HG02852 (cell line): ENCODE data around the gene WDR1.
"Not testable (repeated sequence)": the region's sequence is repeated elsewhere in the genome, so short reads cannot be mapped to it uniquely, and the experiment has no call there.

ENCODE experiments used
- ATAC-seq: cut with Tn5 transposase; IDR thresholded peaks from one replicate; pipeline ENCODE4 v1.9.1; 2021; ENCODE audit warnings: mild to moderate bottlenecking, moderate library complexity; ENCODE audit not compliant: unreplicated experiment

Gene WDR1

DNA sequence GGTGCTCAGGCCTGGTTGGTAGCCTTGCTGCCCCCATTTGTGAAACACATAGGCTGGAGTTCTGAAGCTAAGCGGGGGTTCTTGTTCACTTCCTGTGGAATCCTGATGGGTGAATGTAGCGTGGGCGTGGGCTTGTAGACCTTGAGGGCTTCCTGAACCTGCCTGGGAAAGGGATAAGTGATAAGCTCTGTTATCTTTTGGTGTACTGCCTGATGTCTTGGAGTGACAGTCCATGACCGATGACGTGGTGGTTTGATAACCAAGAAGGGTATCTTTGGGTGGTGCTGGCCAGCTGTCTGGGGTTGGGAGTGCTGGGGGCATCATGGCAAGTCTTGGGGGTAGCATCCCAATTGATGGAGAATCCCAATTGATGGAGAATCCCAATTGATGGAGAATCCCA lies 17.5 kb upstream of the WDR1 start:
- ATAC-seq: no peak

- ATAC-seq: no peak
Measured at GRCh38 chr4:10131202-10131601, 14.6 kb upstream of the WDR1 start.

DNA sequence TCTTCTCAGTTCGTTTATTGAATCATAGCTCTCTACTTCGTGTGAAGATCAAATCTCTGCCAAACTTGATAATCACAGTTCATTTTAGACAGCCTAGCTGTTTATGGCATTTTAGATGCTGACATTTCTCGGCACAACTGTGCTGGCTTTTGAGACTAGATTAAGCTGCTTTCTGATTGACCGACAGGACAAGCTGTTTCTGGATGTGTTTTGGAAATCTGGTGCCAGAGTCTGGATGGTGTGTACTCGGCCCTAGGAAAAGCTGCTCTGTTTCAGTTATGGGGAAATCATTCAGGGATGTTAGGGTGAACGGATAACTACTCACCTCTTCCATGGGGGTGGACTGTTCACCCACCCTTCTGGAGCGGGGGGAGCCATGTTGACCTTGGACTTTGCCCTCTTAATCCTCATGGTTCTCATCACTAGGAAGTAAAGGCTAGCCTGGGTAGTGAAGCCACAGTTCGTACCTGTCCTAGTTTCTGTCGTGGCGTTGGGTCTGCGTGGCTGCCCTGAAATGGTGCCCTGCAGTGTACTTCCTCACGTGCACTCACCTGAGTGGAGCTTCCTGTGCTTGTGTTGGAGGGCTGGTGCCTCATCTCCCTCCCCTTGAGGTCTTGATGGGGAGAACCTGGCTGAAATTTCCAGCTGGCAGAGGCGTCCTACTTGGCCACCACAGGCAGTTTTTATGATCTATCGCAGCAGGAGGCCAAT lies 13.7 kb upstream of the WDR1 start:
- no peak for ATAC-seq

DNA sequence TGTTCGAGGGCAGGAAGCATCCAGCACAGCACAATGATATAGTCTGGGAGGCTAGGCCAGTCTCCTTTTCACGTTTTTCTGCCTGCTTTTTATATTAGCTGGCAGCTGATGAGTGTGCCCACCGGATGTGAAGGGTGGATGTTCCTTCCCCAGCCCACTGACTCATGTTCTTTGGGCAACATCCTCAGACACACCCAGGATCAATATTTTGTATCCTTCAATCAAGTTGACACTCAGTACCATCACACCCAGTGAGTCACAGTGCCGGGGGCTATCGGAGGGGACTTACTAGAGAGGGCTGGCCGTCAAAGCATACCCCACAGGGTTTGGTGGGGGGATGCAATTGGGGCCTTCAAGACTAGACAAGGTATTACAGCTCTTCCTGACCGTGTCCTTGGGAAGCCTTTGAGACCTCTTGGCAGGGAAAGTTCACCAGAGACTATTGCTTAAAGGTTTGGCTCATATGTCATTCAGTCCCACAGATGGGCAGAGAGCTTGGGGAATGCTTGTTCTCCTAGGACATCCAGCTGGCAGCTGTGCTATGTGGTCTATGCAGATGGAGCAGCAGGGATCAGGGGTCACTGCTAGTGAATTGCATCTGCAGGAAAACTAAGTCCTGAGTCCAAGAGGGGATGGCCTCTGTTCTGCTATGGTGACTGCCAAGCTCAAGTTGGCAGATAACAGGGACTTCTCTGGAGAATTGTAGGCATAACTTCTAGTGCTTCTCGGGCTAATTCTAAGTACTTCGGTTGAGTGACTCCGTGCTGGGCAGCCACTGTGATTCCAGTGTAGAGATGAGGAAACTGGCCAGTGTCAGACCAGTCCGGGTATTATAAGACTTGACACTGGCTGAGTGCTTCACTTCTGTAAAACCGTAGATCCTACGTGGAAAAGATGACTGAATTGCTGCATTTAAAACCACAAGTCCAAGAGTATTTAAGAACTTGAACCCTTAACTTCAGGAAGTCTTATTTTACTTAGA lies 12.9 kb upstream of the WDR1 start:
- ATAC-seq: no peak

- no peak for ATAC-seq
Measured at GRCh38 chr4:10128761-10129160, 12.2 kb upstream of the WDR1 start.

GRCh38 chr4:10127531-10127930 lies 10.9 kb upstream of the WDR1 start:
- not testable (repeated sequence) for ATAC-seq

DNA sequence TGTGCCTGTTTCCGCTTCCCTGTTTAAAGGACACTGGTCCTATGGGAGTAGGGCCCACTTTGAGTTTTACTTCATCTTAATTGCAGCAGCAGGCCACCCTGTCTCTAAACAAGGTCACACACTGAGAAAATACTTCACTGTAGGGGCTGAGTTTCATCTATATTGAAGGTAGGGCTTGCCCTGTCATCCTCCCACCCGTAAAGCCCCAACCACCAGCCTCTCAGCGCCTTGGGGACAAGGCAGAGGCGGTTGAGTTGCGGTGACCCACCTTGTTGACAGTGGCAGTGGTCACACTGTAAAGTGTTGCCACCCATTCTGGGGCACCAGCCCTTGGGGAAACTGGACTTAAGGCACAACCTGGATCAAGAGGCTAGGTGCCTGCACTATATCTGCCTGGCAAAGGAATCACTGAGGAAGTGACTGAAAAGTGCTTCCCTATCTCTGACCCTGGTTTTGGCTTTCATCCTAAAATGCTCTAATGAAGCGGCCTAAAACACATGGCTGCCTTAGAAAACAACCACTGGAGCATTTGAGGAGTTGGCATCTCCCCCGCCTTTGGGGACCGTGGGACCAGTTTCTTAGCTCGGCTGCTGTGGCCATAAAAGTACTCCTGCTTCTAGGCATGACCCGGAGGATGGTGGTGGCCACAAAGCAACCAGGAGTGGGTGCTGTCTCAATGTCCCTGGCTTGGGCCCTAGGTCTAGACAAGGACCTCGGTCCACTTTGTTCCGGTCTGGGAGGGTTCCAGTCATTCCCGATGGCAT lies 7.8 kb upstream of the WDR1 start:
- ATAC-seq: no peak

GRCh38 chr4:10123227-10124101 lies 6.9 kb upstream of the WDR1 start:
- ATAC-seq: no peak

DNA sequence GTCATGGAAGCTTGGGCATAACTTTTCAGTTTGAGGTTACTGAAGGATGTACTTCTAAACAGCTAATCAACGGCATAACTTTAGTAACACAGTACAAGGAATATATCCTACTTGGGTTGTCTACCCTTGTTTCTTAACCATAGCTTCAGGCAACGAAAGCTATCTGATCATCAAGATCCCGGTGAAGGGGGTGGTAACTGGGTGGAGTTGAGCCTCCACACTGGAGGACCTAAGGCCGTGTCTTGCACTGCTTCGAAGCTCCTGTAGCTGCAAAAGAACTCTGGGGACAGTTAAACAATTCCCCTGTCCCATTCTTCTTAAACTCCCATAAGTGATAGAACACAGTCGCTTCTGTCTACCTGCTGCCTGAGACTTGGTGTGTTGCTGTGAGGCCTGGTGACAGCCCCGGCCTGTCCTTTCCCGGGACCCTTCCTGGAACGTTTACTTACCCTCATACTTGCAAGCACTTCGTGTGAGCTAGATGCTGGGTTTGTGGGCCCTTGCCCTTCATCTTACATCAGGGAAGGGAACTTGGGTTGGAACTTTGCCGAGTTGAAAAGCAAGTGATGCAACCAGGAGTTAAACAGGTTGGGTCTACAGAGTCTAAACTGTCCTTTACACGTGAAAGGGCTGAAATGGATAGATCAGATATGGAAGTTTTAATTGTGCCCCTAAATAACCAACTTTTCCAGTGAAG lies 5.8 kb upstream of the WDR1 start:
- ATAC-seq: no peak

DNA sequence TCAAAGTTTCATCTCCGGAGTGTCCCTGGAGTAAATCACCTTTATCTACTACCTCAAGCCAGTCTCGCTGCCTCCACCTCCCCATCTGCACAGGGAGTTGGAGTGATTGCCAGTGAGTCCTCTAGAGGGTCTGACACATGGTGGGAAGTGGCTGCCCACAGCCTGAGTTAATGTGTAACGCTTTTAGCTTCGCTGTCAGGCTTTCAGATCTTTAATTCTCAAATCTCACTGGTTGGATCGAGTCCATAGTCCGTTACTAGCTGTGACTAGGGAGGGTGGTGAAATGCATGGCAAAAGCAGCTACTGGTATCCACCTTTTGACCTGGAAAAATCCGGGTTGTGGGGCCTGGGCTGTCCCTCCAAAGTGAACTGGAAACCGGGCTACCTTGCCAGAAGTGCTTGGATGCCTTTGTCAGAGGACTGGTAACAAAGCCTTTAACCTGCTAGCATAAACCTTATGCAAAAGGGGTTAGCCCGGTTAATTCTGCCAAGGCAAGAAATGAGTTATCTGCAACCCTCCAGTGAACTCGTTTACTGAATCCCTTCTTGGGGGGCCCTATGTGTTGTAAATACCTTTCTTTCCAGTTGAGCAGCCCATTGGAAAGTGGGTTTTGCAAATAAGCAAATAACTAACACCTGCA lies 5.1 kb upstream of the WDR1 start:
- ATAC-seq: no peak

DNA sequence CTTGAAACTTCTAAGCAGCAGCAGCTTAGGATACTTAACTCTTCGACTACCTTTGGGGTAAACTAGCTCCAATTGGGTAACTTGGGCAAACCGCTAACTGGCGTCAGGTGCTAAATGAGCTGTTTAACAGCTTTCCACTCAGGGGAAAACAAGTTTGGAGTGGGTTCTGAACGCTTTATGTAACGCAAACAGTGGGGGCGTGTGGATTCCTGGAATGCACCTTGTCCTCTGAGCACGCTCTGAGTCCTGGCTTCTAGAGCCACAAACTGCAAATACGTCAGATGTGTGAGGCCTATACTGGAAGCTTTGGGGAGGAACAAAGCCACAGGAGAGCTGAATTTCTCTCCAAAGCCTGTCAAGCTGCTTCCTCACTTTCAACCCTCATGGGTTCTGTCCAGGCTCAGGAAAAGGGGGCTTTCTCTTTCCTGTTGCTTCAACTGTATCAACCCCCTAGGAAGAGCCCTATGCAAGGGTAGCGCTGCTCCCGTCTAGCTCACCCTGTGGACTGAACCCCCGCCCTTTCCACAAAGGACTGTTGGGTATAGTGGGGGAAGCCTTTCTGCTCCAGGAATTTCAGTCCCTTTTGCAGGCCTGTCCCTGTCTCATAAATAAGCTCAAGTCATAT lies 4.5 kb upstream of the WDR1 start:
- ATAC-seq: no peak

GRCh38 chr4:10119773-10120172 lies 3.2 kb upstream of the WDR1 start:
- ATAC-seq: no peak

- ATAC-seq: no peak
Measured at GRCh38 chr4:10119278-10119677, 2.7 kb upstream of the WDR1 start.

DNA sequence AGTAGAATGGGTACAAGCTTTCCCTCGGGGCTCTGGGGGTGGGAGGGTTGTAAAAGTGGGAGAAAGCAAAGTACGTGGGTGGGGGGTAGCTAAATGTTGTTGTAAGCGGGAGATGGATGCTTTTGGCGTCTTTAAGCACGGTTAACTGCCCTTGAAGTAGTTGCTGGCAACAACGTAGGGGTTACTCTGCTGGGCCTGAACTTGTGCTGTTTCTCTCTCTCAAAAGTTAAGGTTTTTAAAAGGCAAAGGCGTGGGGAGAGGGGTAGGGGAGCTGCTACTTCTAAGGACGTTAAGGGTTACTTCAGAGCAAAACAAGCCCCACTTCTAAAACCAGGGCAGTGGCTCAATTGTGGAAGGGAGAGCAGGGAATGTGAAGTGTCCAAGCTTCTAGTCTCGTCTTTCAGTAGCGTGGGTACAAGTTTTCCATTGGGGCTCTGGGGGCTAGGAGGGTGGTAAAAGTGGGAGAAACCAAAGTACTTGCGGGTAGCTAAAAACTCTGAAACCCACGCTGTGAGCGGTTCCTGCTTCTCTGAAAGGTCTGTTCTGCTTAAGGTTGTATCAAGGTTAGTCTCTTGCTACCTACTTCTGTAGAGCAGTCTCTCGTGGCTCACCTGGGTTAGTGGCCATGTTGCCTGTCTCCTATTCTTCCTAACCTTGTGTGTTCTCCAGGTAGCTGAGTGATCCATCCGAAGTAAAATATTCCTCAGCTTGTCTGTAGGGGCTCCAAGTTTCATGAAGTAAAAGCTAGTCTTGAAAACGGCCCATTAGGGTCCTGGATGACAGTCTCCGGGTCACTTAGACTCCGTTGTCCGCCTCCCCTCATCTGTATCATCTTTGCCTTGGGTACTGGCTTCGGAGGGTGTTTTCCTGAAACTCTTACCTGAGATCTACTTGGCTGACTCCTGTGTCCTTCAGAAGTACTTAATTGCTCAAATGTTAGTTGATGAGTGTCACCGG lies 1.7 kb upstream of the WDR1 start:
- ATAC-seq: peak; percentile 0

DNA sequence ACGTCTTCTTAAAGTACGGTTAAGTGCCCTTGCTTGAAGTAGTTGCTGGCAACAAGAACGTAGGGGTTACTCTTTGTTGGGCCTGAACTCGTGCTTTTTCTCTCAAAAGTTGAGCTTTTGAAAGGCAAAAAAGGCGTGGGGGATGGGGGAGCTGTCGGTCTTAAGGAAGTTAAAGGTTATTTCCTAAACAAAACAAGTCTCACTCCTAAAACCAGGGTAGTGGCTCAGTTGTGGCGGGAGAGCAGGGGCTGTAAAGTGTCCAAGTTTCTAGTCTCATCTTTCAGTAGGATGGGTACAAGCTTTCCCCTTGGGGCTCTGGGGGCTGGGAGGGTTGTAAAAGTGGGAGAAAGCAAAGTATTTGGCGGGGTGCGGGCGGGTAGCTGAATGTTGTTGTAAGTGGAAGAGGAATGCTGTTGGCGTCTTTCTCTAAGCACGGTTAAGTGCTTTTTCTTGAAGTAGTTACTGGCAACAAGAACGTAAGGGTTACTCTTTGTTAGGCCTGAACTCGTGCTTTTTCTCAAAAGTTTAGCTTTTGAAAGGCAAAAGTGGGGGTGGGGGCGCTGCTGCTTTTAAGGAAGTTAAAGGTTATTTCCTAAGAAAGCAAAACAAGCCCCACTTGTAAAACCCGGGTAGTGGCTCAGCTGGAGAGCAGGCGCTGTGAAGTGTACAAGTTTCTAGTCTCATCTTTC lies 904 bp upstream of the WDR1 start:
- peak; percentile 20 for ATAC-seq

- peak; percentile 34 for ATAC-seq
Measured at GRCh38 chr4:10115797-10116568, 616 bp downstream of the WDR1 start.
